ENCODE results near the gene RPL10A.

Gene RPL10A

DNA sequence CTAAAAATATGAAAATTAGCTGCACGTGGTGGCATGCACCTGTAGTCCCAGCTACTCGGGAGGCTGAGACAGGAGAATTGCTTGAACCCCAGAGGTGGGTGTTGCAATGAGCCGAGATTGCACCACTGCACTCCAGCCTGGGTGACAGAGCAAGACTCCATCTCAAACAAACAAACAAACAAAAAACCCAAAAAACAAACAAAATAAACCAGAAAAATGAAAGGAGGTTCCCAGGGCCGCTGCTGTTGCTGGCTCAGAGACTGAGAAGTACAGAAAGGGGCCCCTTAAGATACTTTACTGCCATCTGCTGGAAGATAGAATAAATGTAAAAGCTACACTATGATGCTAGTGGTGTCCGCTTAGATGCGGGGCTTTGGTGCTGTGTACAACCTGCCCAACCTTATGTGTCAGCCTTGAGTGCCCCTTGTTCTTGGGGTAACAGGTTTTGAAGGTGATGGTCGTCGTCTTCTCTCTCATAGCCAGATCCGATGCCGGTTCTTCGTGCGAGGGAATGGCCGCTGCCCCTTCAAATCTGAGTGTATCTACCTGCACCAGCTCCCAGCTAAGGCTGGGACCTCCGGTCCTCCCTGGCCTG is 18.8 kb upstream of the RPL10A start:
- DNase-seq = peak; percentile 60

DNA sequence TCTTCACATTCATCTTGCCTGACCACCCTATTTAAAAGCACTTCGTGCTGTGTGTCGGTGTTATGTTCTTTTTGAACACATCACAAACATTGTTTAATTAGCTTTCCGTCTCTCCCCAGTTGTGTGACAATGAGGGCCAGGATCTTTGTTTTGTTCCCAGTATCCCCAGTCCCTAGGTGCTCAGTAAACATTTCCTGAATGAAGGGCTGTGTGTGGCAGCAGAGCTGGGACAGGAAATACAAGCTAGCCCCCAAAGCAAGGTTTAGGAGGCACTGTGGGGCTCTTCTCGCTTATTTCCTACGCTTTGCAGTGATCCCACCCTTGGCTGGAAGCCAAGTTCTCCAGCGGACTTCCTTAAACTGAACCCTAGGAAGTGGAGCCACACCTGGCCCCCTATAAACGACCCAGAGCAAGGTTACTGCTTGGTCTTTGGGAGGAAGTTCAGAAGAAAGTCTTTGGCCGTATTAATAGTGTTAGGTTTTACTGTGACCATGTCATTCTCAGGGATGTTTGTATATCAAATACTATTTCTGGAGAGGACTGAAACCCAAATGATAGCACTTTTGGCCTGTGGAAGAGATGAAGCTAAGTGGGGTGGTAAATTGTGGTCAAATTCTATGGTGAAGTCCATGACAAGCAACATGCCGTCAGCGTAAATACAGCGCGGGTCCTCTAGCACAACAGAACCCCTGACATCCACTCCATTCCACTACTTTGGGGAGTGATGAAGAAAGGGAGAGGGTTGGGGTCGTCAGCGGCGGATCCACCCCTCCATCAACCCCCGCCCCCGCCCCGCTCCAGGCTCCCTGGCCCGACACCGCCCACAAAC is 16.6 kb upstream of the RPL10A start:
- no peak for DNase-seq

DNA sequence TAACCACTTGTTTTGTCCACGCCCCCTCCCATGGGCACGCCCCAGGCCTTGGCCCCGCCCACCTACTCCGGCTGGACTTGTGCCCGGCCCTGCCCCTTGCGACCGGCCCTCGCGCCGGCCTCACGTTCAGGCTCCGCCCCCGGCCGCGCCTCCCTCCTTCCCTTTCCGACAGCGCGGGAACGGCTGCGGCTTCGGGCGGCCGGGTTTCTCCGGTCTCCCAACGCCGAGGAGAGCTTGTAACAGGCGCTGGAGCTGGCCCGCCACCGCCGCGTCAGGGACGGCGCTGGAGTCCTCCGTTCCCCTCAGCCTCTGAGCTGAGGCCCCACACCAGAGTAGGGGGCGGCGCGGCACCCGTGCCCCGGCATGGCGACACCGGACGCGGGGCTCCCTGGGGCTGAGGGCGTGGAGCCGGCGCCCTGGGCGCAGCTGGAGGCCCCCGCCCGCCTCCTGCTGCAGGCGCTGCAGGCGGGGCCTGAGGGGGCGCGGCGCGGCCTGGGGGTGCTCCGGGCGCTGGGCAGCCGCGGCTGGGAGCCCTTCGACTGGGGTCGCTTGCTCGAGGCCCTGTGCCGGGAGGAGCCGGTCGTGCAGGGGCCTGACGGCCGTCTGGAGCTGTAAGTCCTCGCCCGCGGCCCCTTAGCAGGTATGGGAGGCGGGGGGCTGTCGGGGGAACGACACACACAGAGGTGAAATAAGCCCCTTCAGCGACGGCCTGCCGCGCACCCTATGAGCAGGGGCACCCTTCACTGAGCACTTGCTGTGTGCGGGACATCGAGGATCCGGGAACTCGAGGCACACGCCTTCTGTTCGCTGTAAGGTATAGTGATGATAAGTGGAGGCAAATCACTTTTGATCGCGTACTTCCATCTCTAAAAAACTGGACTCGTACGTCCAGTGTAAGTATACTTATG is 15.8 kb upstream of the RPL10A start, which contains the start of gene FANCE:
Gene FANCE, plus strand, starts transcription at position 156 of the 908 bp plus-strand sequence. Its CDS starts 208 bp downstream, at position 364.
- peak; percentile 82 for DNase-seq

DNA sequence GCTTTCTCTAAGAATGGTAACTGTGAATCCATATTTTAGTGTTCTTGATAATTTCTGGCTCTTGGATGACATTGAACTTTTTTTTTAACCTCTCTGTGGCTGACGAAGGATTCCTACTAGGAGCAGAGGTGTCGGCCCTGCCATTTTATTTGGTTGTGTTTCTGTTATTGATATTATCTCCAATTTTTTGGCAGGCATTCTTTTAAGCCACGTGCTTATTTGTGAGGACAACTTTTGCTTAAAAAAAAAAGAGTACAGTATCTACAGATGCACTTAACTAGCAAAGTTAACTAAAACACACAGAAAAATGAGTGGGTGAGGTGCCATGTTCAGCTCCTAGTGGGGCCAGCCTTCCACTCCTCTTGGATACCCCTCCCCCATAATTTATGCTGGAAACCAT is 15.0 kb upstream of the RPL10A start:
- DNase-seq = no peak

DNA sequence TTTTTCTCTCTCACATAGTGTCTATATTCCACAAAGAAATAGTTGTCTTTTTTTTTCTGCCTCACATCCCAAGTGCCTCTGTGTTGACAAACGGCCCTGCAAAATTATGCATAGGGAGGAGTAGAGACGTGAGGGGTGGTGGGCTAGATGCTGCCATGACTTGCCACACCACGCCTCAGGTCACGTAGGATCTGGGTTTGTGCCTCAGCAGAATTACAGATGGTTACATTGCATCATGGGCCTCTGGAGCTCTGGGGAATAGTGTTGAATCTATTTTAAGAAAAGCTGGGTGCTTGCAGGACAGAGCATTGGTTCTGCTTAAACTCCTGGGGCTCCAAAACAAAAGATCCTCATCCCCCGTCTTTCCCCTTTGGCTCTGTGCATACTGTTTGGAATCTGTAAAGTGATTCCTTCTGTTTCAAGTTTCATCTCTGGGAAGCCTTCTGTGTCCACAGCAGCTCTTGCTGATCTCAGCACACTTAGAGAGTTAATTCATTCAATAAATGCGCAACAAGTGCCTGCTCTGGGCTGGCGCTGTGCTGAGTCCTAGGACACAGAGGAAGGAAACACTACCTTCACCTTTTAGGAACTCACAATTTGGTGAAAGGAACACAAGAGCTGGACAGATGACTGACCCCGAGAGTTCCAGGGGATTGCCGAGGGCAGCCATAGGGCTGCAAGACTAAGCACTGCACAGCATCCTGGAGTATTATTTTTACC is 13.7 kb upstream of the RPL10A start:
- DNase-seq = no peak

DNA sequence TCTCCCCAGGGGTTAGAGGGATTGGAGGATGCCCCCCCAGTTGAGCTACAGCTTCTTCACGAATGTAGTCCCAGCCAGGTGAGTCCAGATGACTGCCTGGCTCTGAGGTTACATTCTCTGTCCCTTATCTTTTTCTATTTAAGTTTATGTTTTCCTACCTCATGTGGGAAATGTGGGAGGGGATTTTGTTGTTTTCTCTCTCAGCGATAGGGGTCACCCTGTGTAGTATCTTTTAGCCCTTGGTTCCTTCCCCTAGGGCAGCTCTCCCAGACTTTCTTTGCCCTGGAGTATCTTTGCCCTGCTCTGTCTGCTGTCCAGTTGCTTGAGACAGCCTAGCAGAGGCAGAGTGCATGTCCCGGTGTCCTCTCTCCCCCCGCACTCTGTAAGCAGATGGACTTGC is 10.3 kb upstream of the RPL10A start:
- DNase-seq = no peak

DNA sequence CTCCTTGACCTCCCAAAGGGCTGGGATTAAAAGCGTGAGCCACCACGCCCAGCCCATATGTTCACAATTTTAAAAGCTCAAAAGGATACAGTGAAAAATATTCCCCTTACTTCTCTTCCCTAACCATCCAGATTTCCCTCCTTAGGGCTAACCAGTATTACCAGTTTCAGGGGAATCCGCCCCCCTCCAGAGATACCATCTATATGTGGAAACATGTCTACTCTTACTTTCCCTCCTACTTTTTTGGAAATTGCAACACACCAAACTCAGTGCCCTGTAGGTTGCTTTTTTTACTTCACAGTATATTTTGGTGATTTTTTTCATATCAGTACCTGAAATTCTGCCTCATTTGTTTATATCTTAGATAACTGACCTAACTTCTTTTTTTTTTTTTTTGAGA is 6.9 kb upstream of the RPL10A start:
- no peak for DNase-seq

DNA sequence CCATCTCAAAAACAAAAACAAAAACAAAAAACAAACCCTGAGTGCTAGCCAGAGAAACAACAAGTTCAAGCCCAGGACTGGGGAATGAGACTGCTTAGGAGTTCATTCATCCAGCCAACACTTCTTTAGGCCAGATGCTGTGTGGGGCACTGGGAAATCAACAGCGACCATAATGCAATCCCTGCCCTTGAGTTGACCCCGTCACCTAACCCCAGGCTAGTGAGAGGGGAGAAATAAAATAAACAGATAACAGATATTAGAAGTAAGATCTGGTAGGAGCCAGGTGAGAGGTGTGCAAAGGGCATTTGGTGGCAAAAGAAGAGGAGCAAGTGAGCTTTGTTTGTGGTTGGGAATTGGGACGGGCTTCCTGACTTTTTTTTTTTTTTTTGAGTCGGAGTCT is 4.9 kb upstream of the RPL10A start:
- DNase-seq = no peak

DNA sequence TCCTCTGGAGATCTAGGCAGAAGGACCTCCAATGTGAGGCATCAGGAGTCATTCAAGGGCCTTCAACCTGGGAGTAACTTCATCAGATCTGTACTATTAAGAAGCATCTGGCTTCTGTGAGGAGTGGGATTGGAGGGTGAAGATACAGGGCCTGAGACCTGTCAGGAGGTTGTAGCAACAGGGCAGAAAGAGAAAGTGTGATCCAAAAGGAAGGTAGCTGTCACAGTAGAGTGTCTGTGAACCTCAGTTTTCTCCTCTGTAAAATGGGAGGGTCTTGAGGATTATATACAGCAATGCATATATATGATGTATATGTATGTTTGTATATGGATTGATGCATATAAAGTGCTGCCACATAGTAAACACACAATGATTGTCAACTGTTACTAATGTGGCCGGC is 2.6 kb upstream of the RPL10A start:
- no peak for DNase-seq

DNA sequence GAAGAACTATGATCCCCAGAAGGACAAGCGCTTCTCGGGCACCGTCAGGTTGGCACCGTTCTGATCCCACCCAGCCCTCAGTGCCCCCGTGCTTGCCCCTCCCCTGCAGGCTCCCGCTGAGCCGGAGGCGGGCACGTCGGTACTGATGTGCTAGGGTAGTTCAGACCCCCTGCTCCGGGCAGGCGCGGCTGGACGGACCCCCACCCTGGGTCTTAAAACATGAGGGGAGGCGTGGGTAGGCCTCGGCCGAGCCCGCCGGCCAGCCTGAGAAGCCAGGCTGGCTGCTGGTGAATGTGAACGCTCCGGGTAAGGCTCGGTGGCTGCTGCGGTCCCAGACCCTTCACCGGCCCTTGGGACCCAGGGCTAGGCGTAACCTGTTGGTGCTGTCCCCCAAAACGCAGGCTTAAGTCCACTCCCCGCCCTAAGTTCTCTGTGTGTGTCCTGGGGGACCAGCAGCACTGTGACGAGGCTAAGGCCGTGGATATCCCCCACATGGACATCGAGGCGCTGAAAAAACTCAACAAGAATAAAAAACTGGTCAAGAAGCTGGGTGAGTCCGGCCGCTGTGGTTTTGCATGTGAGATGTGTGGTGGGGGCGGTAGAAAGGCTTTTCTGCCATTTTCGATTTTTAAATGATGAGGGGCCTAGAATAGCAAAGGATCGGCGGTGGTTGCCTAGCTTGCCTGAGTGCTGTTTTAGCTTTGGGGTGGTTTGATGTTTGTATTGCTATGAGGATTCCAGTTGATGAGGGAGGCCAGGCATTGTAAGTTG is 964 bp downstream of the RPL10A start:
- no peak for DNase-seq

DNA sequence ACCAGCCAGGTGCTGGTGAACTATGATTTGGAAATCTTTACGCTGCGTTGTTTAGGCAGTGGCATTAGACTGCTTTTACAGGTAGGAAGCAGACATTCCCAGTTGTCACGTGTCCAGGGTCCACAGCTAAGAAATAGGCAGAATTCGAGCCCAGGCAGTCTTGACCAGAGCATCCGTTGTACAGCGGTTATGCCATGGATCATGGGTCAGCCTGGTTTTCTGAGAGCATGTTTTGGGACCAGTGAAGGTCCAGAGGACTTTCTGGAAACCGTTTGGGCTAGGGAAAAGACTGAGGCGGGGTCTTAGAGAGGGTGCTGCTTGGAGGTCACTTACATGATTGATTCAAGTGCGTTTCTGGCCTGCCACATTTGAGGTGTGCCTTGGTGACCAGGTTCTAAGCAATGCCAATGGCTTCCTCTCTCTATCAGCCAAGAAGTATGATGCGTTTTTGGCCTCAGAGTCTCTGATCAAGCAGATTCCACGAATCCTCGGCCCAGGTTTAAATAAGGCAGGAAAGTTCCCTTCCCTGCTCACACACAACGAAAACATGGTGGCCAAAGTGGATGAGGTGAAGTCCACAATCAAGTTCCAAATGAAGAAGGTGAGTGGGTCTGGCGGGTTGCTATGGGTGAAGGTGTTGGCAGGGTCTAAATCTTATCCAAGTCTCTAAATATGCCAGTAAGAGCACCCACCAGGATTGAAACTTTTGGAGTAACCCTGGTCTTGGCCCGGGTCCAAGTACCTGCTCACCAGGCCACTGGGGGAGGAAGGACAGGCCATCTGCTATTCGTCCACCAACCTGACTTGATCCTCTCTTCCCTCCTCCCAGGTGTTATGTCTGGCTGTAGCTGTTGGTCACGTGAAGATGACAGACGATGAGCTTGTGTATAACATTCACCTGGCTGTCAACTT is 1.8 kb downstream of the RPL10A start:
- DNase-seq = no peak

DNA sequence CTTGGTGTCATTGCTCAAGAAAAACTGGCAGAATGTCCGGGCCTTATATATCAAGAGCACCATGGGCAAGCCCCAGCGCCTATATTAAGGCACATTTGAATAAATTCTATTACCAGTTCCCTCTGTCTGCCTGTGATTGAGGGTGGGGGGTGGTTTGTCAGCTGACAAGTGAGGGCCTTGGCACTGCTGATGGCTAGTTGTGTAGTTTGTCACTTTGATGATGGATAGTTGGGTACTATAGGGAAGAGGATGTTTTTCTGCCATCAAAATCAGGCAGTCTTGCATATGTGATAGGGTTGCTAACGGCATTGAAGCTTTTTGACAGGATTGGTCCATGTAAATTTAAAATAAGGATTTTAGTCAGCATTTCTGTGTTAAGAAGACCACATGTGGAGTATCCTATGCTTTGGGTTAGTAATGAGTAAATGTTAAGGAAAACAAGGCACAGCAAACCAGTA is 2.5 kb downstream of the RPL10A start:
- DNase-seq = no peak

DNA sequence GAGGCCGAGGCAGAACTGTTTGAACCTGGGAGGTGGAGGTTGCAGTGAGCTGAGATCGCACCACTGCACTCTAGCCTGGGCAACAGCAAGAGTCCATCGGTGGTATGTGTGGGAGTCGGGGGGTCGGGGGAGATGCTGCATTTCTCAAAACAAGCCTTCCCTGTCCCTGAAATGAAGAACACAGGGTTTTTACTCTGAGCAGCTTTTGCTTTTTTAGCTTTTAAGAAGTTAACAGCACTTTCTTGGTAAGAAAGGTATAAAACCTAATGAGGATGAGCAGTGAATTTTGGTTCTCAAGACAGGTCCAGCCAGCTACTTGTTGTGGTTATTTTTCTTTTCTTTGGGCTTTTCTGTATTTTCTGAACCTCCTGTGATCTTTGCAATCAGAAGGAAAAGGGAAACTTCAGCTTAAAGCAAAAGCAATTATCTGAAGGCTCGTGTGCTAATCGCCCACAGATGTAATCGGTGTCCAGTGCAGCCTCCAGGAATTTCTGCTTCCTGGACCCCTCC is 3.7 kb downstream of the RPL10A start:
- no peak for DNase-seq

DNA sequence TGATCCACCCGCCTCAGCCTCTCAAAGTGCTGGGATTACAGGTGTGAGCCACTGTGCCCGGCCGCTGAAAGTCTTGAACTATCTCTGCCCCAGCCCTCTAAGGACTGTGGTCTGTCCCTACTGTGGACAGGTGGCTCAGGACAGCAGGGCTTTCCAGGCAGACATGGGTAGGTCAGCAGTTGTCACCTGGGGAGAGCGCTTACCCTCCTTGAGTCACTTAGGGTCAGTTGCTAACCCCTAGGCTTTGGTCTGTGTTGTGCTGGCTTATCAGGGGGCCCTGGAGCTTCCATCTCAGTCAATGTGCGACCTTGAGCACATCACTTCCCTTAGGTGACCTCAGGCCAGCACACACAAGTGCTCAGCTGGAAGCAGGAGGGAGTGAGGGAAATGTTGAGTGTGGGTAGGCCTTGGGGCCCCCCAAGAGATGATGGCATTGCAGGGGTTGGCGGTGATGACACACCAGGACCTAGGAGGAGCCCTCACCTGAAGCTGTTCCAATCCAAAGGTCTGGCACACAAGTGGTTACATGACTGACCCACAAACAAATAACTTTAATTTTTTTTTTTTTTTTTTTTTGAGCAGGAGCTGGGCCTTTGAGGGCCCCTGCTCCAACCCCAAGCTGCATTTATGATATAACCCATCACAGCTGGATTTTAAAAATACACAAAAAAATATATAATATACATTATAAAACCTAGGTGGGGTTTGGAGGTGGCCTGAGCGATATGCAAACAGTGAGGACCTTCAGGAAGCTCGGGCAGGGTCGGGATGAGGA is 5.1 kb downstream of the RPL10A start:
- DNase-seq = no peak

DNA sequence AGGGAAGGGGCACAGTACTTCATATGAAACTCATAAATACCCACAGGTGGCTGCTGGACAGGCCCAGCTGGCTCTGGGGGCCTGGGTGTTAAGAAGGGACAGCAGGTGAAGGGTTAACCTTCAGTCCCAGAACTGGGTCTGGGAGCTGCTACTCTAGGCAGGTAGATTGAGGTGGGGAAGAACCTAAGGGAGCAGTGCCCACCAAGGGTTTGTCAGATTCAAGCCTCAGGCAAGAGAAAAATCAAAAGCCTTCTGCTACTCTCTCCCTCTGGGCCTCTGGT is 5.6 kb downstream of the RPL10A start:
- no peak for DNase-seq

DNA sequence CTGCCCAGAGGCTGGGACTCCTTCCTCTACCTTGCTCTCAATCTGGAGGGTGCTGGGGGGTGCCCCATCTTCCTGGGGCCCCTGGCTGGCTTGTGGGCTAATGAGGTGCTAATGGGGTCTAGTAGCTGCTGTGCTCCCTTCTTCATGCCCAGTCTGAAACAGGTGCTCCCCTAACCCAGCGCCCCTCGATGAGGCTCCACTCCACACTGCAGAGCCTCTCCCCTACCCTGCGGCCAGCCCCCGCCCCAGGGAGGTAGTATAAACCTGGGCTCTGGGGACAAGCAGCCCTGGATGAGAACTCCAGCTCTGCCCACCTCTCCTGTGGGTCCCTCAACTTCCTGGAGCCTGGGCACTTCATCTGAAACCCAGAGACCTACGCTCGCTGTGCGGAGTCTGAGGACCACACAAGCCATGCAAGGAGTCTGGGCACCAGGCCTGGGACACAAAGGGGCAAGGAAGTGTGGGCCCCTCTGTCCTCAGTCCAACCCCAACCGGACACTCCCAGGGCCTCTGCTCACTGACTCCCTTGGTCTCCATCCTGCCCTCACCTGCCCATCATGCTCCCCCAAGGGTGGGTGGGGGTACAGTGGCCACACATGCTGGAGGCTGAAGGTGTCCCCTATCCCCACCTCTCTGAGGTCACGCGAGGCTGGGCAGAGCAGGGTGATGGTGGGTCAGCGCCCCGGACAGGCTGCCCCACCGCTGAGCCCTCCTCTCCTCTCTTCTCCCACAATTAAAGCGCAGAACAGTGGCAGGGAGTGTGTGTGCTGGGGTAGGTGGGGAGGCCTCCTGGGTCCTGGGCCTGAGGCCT is 6.1 kb downstream of the RPL10A start:
- no peak for DNase-seq

DNA sequence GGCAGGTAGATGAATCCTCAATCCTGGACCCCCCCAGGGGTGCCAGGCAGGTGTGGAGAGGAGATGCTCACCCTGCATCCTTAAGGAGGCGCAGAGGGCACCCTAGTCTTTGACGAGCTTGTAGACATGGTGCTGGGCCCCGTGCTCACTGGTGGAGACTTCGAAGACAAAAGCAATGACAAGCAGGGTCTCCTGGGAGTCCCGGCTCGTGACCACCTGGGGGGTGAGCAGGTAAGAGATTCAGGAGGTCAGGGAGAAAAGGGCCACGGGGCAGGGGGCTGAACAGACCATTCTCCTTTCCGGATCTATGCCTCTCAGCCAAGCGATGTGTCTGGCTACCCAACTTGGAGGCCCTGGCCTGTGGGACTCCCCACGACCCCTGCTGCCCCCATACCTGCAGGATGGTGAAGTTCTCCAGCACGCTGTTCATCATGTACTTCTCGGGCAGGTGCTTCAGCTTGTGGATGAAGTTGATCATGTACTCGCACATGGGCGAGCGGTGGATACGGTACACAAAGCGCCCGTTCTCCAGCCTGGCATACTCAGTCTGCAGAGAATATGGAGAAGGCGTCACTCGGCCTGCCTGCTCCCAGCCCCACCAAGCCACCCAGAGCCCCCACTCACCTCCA is 6.9 kb downstream of the RPL10A start:
- no peak for DNase-seq

DNA sequence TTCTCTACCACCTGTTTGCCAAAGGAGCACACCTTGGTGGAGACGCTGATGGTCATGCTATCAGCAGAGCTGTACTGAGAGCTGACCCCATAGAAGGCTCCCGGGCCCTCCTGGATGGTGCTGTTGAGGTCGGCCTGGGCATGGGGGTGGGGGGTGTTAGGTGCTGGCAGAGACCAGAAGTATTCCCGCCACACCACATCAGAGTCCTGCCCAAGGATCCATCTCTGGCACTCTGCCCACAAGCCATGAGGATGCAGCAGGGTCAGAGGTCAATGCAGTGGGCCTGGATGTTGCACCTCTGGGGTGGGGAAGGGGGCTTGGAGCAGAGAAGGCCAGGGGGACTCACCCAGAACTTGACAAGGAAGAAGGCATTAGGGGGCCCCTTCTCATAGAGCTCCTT is 7.4 kb downstream of the RPL10A start:
- no peak for DNase-seq

DNA sequence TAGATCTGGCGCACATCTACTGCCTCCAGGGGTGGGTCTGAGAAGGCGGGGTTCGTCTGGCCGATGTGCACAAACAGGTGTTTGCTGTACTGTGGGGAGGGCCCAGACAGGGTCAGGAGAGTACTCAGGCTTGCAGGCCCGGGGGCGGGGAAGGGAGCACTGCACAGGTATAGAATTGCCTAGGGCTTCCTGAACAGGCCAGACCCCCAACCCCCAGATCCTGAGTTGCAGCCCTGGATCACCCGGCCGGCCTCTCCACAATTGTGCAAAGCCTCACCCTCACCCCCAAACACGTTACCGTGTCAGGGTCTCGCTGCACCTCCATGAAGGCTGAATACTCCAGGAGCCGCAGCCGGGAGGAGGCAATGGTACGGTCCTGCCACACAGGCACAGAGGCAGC is 7.8 kb downstream of the RPL10A start:
- no peak for DNase-seq
